GM13976 (cell line): ENCODE data around the gene CBX5.

Source experiments
- DNase-seq: peaks from one replicate; pipeline ENCODE4 v3.0.0; 2012; ENCODE audit warnings: low spot score
- in situ Hi-C: fragments of 300-500 bp; cut with MboI; formaldehyde crosslinking; loops from one replicate; pipeline ENCODE4 v1.12.0; 2022; ENCODE audit warnings: low sequenced_read_pairs, mixed read lengths, inconsistent platforms; ENCODE audit not compliant: unreplicated experiment
- TF ChIP-seq, protein P1 (sequence below): IDR thresholded peaks from 2 replicates; pipeline ENCODE4 v1.5.1; 2012; ENCODE audit warnings: borderline replicate concordance, mild to moderate bottlenecking; ENCODE audit not compliant: insufficient read depth; ENCODE audit errors: extremely low read depth, missing control alignments, control extremely low read depth

CBX5 gene

DNA sequence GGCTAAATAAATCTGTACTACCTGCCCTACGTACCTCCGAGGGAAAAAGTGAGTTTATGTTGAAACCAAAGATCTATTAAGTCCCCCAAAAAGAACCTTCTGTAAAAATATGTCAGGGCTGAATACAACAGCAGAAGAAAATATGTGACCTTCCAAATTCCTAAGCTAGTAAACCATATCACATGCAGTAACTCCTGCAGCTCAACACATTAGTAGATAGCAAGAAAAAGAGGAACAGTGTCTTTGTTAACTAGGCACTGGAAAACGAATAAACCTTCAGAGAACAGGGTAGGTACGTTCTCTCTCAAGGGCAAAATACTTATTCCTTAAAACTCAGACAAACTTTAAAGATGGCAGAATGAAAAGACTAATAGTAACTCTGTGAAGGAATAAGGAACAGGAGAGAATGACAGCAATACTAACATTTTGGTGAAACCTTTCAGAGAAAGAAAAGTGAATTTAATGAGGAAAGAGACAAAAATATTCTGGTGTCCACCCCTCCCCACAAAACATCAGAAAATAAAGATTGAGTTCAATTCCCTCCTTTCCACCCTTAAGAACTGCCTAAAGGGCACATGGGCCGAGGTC lies 18.0 kb downstream of the CBX5 start:
- in situ Hi-C loops, result no loop called here
- DNase-seq, result no peak
- TF ChIP-seq, protein P1, sequence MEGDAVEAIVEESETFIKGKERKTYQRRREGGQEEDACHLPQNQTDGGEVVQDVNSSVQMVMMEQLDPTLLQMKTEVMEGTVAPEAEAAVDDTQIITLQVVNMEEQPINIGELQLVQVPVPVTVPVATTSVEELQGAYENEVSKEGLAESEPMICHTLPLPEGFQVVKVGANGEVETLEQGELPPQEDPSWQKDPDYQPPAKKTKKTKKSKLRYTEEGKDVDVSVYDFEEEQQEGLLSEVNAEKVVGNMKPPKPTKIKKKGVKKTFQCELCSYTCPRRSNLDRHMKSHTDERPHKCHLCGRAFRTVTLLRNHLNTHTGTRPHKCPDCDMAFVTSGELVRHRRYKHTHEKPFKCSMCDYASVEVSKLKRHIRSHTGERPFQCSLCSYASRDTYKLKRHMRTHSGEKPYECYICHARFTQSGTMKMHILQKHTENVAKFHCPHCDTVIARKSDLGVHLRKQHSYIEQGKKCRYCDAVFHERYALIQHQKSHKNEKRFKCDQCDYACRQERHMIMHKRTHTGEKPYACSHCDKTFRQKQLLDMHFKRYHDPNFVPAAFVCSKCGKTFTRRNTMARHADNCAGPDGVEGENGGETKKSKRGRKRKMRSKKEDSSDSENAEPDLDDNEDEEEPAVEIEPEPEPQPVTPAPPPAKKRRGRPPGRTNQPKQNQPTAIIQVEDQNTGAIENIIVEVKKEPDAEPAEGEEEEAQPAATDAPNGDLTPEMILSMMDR, result no peak

DNA sequence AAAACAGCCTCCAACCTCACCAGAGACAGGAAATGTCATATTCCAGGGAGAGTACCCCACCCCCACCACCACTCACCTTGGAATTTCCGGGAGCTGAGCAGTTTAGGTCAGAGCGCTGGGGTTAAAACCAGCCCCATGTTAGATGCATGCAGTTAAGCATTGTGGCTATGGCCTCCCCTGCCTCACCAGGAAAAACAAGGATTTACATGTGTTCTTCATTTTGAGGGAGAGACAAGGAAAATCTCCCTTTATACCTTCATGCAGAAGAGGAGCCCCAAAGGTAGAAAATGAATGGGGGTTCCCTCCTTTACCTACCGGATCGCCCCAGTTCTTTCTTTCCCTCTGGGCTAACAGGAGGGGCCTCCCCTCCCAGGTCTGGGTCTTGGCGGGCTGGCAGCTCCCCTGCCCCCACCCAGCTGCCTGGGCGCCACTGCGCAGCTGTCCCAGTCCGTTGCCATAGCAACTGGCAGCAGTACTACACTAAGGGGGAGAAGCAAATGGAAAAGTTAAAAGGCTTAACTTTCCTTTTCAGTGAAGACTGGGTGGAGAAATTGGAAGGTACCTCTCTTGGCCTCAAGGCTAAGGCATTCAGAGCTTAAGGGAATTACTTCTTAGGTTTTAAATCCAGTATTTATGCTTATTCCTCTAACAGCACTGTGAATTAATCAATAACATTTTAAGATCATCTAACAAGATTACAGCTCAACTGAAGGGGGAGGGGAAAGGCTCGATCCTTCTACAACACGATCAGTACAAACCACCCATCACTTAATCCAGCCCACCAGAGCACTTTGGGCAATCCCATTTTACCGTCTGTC lies 20.5 kb downstream of the CBX5 start:
- TF ChIP-seq, protein P1, result no peak
- in situ Hi-C loops, result no loop called here
- DNase-seq, result peak; percentile 84

DNA sequence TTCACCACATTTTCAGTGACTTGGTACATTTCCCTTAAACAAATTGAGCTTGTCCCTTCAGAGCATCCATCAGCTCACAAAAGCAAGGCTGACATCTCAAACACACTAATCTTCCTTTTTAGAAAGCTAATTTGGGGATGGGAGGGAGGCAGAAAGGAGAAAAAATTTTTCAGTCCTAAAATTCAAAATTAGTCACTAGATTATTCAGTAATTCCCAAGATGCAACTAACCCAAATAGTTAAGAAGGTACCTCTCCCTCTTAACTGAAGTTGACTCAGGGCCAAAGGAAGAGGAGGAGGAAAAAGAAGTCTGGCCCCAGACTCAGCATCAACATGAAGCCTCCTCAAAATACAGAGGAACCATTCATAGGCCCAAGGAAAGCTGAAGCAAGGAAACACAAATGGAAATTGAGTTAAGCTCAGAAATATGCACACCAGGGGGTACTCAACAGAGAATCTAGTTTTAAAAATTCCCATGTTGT lies 21.7 kb downstream of the CBX5 start:
- in situ Hi-C loops, result no loop called here
- no peak for DNase-seq
- TF ChIP-seq, protein P1, result no peak

DNA sequence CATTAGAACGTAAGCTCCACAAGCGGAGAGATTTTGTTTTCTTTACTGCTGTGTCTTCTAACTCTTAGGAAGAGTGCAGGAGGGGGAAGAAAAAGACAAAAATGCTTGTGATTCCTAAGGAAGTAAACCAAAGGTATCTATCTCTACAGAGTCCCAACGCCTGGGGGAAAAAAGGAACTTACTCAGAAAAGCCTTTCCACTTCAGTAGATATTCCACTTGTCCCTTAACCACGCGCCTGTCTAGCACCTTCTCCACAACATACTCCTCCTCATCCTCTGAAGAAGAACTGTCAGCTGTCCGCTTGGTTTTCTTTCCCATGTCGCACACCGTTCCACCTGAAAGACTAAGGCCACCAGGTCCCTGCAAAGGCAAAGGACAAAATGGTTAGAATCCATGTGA lies 22.6 kb downstream of the CBX5 start:
- in situ Hi-C loops, result no loop called here
- TF ChIP-seq, protein P1, result no peak
- DNase-seq, result no peak

DNA sequence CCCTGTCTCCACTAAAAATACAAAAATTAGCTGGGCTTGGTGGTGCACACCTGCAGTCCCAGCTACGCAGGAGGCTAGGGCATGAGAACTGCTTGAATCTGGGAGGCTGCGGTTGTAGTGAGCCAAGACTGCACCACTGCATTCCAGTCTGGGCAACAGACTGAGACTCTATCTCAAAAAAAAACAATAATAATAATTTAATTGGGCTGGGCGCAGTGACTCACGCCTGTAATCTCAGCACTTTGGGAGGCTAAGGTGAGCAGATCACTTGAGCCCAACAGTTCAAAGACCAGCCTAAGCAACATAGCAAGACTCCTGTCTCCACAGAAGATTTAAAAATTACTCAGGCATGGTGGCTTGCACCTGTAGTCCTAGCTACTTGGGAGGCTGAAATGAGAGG lies 26.7 kb downstream of the CBX5 start:
- in situ Hi-C loops, result no loop called here
- no peak for DNase-seq
- TF ChIP-seq, protein P1, result no peak

DNA sequence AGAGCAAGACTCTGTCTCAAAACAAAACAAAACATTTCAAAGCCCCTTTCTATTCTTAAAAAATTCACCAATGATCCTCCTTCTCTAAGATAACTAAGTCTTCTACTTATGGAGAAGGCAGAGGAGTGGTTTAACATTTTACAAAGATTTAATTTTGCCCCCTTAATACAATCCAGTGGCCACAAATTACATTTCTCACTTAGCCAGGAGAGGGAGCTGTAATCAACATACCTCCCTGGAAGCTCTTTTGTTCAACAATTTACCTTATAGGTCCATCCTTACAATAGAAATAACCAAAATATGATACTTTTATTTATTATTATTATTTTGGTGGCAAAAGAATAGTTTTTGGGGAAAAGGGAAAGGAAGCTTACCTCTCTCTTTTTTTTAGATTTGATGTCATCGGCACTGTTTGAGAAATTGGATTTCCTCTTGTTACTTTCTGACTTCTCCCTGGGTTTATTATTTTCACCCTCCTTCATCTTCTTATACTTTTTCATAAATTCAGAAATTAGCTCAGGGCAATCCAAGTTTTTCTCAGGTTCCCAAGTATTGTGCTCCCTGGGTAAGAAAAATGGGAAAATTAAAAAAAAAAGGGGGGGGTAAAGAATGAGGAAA lies 28.1 kb downstream of the CBX5 start:
- peak; percentile 70 for DNase-seq
- in situ Hi-C loops, result no loop called here
- TF ChIP-seq, protein P1, result peak; percentile 36
